H9 (cell line): ENCODE data around the gene FCMR. TPM values are rescaled to one million over a fixed set of nuclear protein-coding genes. Genes with fewer than 3 reads are reported as not detected.

ENCODE experiments used
- DNase-seq: peaks from one replicate; pipeline ENCODE4 v3.0.0-alpha.2; 2017
- H2AFZ ChIP-seq: one replicate; pipeline ENCODE4 v1.6.1; 2013; ENCODE audit warnings: mild to moderate bottlenecking, low read length, control low read depth, moderate library complexity
- H2AK5ac ChIP-seq: 2 replicates; pipeline ENCODE4 v1.6.1; 2013; ENCODE audit warnings: low read length, control low read depth, mixed read lengths; ENCODE audit not compliant: insufficient read length
- H2BK120ac ChIP-seq: one replicate; pipeline ENCODE4 v1.6.1; 2013; ENCODE audit warnings: low read depth, mild to moderate bottlenecking, low read length, control low read depth, inconsistent platforms; ENCODE audit not compliant: poor library complexity, severe bottlenecking
- H2BK12ac ChIP-seq: 2 replicates; pipeline ENCODE4 v1.6.1; 2013; ENCODE audit warnings: low read length, control low read depth, mixed read lengths, low read depth; ENCODE audit not compliant: insufficient read length
- H2BK15ac ChIP-seq: 2 replicates; pipeline ENCODE4 v1.6.1; 2013; ENCODE audit warnings: low read depth, low read length, control low read depth
- H2BK20ac ChIP-seq: one replicate; pipeline ENCODE4 v1.6.1; 2013; ENCODE audit warnings: low read depth, mild to moderate bottlenecking, low read length, control low read depth, inconsistent platforms; ENCODE audit not compliant: poor library complexity, severe bottlenecking
- H2BK5ac ChIP-seq: 2 replicates; pipeline ENCODE4 v1.6.1; 2013; ENCODE audit warnings: low read length, control low read depth, mixed read lengths; ENCODE audit not compliant: insufficient read length
- H3K14ac ChIP-seq: 2 replicates; pipeline ENCODE4 v1.6.1; 2013; ENCODE audit warnings: low read length, control low read depth; ENCODE audit not compliant: insufficient read depth
- H3K18ac ChIP-seq: 2 replicates; pipeline ENCODE4 v1.6.1; 2013; ENCODE audit warnings: low read depth, mild to moderate bottlenecking, mixed read lengths, low read length, control low read depth; ENCODE audit not compliant: insufficient read length
- H3K23ac ChIP-seq: 2 replicates; pipeline ENCODE4 v1.6.1; 2013; ENCODE audit warnings: low read length, control low read depth, mixed read lengths, low read depth; ENCODE audit not compliant: insufficient read length
- H3K23me2 ChIP-seq: 2 replicates; pipeline ENCODE4 v1.6.1; 2013; ENCODE audit warnings: low read depth, mild to moderate bottlenecking, mixed read lengths, low read length, control low read depth; ENCODE audit not compliant: insufficient read length, poor library complexity, severe bottlenecking
- H3K27ac ChIP-seq: 2 replicates; pipeline ENCODE4 v1.5.1; 2013; ENCODE audit warnings: low read length, control low read depth, mixed read lengths, low read depth; ENCODE audit not compliant: insufficient read length
- H3K27me3 ChIP-seq: 2 replicates; pipeline ENCODE4 v1.6.1; 2013; ENCODE audit warnings: low read length, control low read depth, inconsistent platforms; ENCODE audit not compliant: insufficient read depth
- H3K4ac ChIP-seq: 2 replicates; pipeline ENCODE4 v1.6.1; 2013; ENCODE audit warnings: low read depth, mild to moderate bottlenecking, control low read depth, inconsistent platforms, low read length, moderate library complexity
- H3K4me1 ChIP-seq: 2 replicates; pipeline ENCODE4 v1.6.1; 2013; ENCODE audit warnings: low read length, control low read depth, inconsistent platforms; ENCODE audit not compliant: insufficient read depth
- H3K4me2 ChIP-seq: 2 replicates; pipeline ENCODE4 v1.6.1; 2013; ENCODE audit warnings: low read length, control low read depth, mixed read lengths; ENCODE audit not compliant: insufficient read length, insufficient read depth
- H3K56ac ChIP-seq: 2 replicates; pipeline ENCODE4 v1.6.1; 2013; ENCODE audit warnings: low read depth, mild to moderate bottlenecking, mixed read lengths, low read length, control low read depth; ENCODE audit not compliant: insufficient read length
- H3K79me1 ChIP-seq: 2 replicates; pipeline ENCODE4 v1.6.1; 2013; ENCODE audit warnings: low read depth, mild to moderate bottlenecking, moderate library complexity, low read length, control low read depth, inconsistent platforms; ENCODE audit not compliant: insufficient read depth, poor library complexity, severe bottlenecking
- H3K79me2 ChIP-seq: 2 replicates; pipeline ENCODE4 v1.6.1; 2013; ENCODE audit warnings: low read length, control low read depth, inconsistent platforms; ENCODE audit not compliant: insufficient read depth
- H3K9ac ChIP-seq: 2 replicates; pipeline ENCODE4 v1.6.1; 2013; ENCODE audit warnings: low read length, control low read depth, mixed read lengths; ENCODE audit not compliant: insufficient read length; ENCODE audit errors: extremely low read depth
- H3K9me3 ChIP-seq: one replicate; pipeline ENCODE4 v1.6.1; 2013; ENCODE audit warnings: low read depth, low read length, inconsistent platforms; ENCODE audit not compliant: control insufficient read depth
- H3T11ph ChIP-seq: one replicate; pipeline ENCODE4 v1.6.1; 2013; ENCODE audit warnings: mild to moderate bottlenecking, low read length, control low read depth, inconsistent platforms
- H4K20me1 ChIP-seq: one replicate; pipeline ENCODE4 v1.6.1; 2013; ENCODE audit not compliant: control insufficient read depth, insufficient read length, insufficient read depth
- H4K5ac ChIP-seq: 2 replicates; pipeline ENCODE4 v1.6.1; 2013; ENCODE audit warnings: low read depth, mild to moderate bottlenecking, mixed read lengths, low read length, control low read depth; ENCODE audit not compliant: insufficient read length
- H4K8ac ChIP-seq: replicated peaks from 2 replicates; pipeline ENCODE4 v1.6.1; 2013; ENCODE audit warnings: low read length, control low read depth, mixed read lengths, low read depth; ENCODE audit not compliant: insufficient read length
- H4K91ac ChIP-seq: 2 replicates; pipeline ENCODE4 v1.6.1; 2013; ENCODE audit warnings: low read depth, mild to moderate bottlenecking, moderate library complexity, mixed read lengths, low read length, control low read depth; ENCODE audit not compliant: insufficient read length
- H3K27ac Mint-ChIP-seq, 3 experiments: 2 replicates in 2 of 3; 3 replicates in 1 of 3; pipeline ENCODE4 v1.8.0; 2020 to 2021; ENCODE audit warnings: mixed read lengths in 3 of 3, mild to moderate bottlenecking in 1 of 3, moderate library complexity in 1 of 3
- H3K27me3 Mint-ChIP-seq: 2 replicates; pipeline ENCODE4 v1.8.0; 2021; ENCODE audit warnings: low read depth, mild to moderate bottlenecking, moderate library complexity, mixed read lengths
- H3K36me3 Mint-ChIP-seq, 3 experiments: 2 replicates in 2 of 3; 3 replicates in 1 of 3; pipeline ENCODE4 v1.8.0; 2020 to 2021; ENCODE audit warnings: low read depth in 3 of 3, mixed read lengths in 3 of 3; ENCODE audit not compliant: insufficient read depth in 1 of 3
- H3K4me1 Mint-ChIP-seq, 2 experiments: 2 replicates each; pipeline ENCODE4 v1.8.0; 2020; ENCODE audit warnings: mixed read lengths in 2 of 2
- H3K4me3 Mint-ChIP-seq, 2 experiments: 2 replicates in 1 of 2; 3 replicates in 1 of 2; pipeline ENCODE4 v1.8.0; 2020 to 2021; ENCODE audit warnings: mild to moderate bottlenecking in 2 of 2, mixed read lengths in 2 of 2, moderate library complexity in 1 of 2
- H3K9me3 Mint-ChIP-seq, 2 experiments: 2 replicates in 1 of 2; 3 replicates in 1 of 2; pipeline ENCODE4 v1.8.0; 2020; ENCODE audit warnings: mild to moderate bottlenecking in 2 of 2, mixed read lengths in 2 of 2, moderate library complexity in 1 of 2
- CTCF ChIP-seq: fragments of 200-600 bp; sonication (generic); conservative IDR thresholded peaks from 3 replicates; pipeline ENCODE4 v1.8.0; 2021; ENCODE audit warnings: antibody characterized with exemption, mild to moderate bottlenecking
- WGBS: extraction: QIAGEN DNeasy Blood & Tissue Kit; methylation state at CpG from one replicate; pipeline ENCODE4 v1.1.7; 2013; ENCODE audit warnings: missing lambda C conversion rate, low lambda C conversion rate, mixed read lengths; ENCODE audit not compliant: insufficient read length; ENCODE audit errors: extremely low coverage; 5-methylcytosine and 5-hydroxymethylcytosine counted together
- total RNA-seq: library from RNA; stranded (reverse); gene quantifications from 2 replicates; pipeline ENCODE4 v1.2.1, GENCODE V29; 2021

FCMR gene
- total RNA-seq, 1 experiment from 2014 or later: not detected

- no peak overlapping the region for H2BK12ac ChIP-seq
- no peak overlapping the region for H3K9ac ChIP-seq
- TF ChIP-seq CTCF: no peak
- no peak overlapping the region for H3K18ac ChIP-seq
- H3K23me2 ChIP-seq: no peaks in the 10 kb centered on the region
- H2BK5ac ChIP-seq: no peak overlapping the region
- Mint-ChIP-seq H3K36me3 (no peaks in the 10 kb centered on the region), H3K4me1 (no peaks in the 10 kb centered on the region), H3K27ac (no peak overlapping the region), H3K27me3 (peaks cover 43% of the 10 kb centered on the region), H3K4me3 (no peak overlapping the region), H3K9me3 (no peaks in the 10 kb centered on the region)
- no peak overlapping the region for H3T11ph ChIP-seq
- no peaks in the 10 kb centered on the region for H3K9me3 ChIP-seq
- no peak overlapping the region for H2BK15ac ChIP-seq
- H3K27ac ChIP-seq: no peak overlapping the region
- H3K56ac ChIP-seq: no peak overlapping the region
- H2AFZ ChIP-seq: no peak overlapping the region
- no peaks in the 10 kb centered on the region for H3K79me2 ChIP-seq
- no peaks in the 10 kb centered on the region; the same call in 1 of the 2 replicates for H3K27me3 ChIP-seq
- no peak overlapping the region for H3K4ac ChIP-seq
- no peak overlapping the region for H3K4me2 ChIP-seq
- no peak overlapping the region for H4K5ac ChIP-seq
- no peak overlapping the region for H2BK120ac ChIP-seq
- no peaks in the 10 kb centered on the region for H3K79me1 ChIP-seq
- H2AK5ac ChIP-seq: no peak overlapping the region
- no CpG with 5 or more reads among the region's 8 CpGs for WGBS
- H4K20me1 ChIP-seq: no peaks in the 10 kb centered on the region
- no peak overlapping the region for H3K23ac ChIP-seq
- H4K91ac ChIP-seq: no peak overlapping the region
- H3K14ac ChIP-seq: no peak overlapping the region
- H3K4me1 ChIP-seq: no peaks in the 10 kb centered on the region
- no peak for DNase-seq
- H2BK20ac ChIP-seq: no peak overlapping the region
- no peak overlapping the region for H4K8ac ChIP-seq
Measured at GRCh38 chr1:206916000-206916709, 5.6 kb downstream of the FCMR start.
